ENCODE results near the gene CSPG5.

Gene CSPG5

GRCh38 chr3:47540281-47540680 is 38.4 kb downstream of the CSPG5 start:
- DNase-seq (ENCODE audit: insufficient read length, low spot score), result no peak
- no peak for FAIRE-seq
- TF ChIP-seq POLR2A (IDR thresholded peaks at IDR 0.05; ENCODE audit: low read depth, low read length), result no peak

DNA sequence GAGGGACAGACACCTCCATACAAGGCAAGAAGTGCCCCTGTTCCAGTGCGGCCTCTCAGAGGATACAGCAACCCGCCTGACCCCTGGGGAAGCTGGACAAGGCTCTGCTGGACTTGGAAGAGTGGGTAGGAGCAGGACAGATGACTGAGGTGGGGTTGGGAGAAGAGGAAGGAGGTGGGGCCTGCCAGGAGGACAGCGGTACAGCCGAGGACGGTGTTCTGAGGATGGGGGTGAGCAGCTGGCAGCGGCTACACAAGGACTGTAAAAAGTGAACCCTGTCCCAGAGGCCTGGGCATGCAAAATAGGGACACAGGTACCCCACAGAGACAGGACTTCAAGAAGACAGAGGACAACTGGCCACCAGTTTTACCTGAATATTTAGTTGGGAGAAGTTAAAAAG is 41.7 kb downstream of the CSPG5 start:
- FAIRE-seq, result no peak
- no peak for TF ChIP-seq POLR2A (IDR thresholded peaks at IDR 0.05; ENCODE audit: low read depth, low read length)

GRCh38 chr3:47536221-47536891 is 42.3 kb downstream of the CSPG5 start:
- TF ChIP-seq POLR2A (IDR thresholded peaks at IDR 0.05; ENCODE audit: low read depth, low read length), result no peak
- no peak for FAIRE-seq
- no peak for DNase-seq (ENCODE audit: insufficient read length, low spot score)

More for the DNA sequence above, 41.7 kb downstream of the CSPG5 start:
- no peak for DNase-seq (ENCODE audit: insufficient read length, low spot score)

GRCh38 chr3:47533996-47534454 is 44.6 kb downstream of the CSPG5 start:
- DNase-seq (ENCODE audit: insufficient read length, low spot score) (no peak), FAIRE-seq (no peak)
- no peak for TF ChIP-seq POLR2A (IDR thresholded peaks at IDR 0.05; ENCODE audit: low read depth, low read length)

- TF ChIP-seq POLR2A (IDR thresholded peaks at IDR 0.05; ENCODE audit: low read depth, low read length), result no peak
- FAIRE-seq (no peak), DNase-seq (ENCODE audit: insufficient read length, low spot score) (no peak)
Measured at GRCh38 chr3:47533481-47533880, 45.2 kb downstream of the CSPG5 start.

DNA sequence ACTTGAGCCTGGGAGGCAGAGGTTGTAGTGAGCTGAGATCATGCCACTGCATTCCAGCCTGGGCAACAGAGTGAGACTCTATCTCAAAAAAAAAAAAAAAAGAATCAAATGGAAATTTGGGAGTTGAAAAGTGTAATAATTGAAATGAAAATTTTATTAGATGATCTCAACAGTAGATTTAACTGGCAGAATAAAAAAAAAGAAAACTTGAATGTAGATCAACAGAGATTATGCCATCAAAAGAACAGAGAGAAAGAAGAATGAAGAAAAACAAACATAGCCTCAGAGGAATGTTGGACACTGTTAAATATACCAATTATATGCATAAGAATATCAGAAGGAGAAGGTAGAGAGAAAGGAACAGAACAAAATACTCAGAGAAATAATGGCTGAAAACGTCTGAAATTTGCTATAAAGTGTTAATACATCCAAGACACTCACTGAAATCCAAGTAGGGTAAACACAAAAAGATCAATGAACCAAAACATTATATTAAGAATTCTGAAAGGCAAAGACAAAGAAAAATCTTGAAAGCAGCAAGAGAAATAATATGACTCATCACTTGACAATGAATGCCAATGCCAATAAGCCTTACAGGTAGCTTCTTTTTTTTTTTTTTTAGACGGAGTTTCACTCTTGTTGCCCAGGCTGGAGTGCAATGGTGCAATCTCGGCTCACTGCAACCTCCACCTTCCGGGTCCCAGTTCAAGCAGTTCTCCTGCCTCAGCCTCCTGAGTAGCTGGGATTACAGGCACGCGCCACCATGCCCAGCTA is 50.5 kb downstream of the CSPG5 start:
- DNase-seq (ENCODE audit: insufficient read length, low spot score), result no peak
- FAIRE-seq, result no peak
- TF ChIP-seq POLR2A (IDR thresholded peaks at IDR 0.05; ENCODE audit: low read depth, low read length), result no peak

DNA sequence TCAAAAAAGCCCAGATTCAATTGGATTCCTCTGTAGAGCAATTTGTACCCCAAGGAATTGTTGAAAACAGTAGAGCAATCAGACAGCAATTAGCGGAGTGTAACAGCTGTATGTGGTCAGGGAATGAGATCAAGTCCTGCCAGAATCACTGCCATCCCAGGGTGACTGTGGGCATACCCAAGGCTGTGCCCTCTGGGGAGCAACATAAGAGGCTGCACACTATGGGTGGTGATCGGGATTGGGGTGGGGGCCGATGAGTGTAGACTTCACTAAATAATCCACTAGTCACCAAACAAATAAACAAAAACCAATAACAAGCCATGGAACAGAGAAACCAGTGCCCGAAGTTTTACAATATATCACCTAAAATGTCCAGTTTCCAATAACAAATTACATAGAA is 53.0 kb downstream of the CSPG5 start:
- no peak for TF ChIP-seq POLR2A (IDR thresholded peaks at IDR 0.05; ENCODE audit: low read depth, low read length)
- DNase-seq (ENCODE audit: insufficient read length, low spot score) (no peak), FAIRE-seq (no peak)

DNA sequence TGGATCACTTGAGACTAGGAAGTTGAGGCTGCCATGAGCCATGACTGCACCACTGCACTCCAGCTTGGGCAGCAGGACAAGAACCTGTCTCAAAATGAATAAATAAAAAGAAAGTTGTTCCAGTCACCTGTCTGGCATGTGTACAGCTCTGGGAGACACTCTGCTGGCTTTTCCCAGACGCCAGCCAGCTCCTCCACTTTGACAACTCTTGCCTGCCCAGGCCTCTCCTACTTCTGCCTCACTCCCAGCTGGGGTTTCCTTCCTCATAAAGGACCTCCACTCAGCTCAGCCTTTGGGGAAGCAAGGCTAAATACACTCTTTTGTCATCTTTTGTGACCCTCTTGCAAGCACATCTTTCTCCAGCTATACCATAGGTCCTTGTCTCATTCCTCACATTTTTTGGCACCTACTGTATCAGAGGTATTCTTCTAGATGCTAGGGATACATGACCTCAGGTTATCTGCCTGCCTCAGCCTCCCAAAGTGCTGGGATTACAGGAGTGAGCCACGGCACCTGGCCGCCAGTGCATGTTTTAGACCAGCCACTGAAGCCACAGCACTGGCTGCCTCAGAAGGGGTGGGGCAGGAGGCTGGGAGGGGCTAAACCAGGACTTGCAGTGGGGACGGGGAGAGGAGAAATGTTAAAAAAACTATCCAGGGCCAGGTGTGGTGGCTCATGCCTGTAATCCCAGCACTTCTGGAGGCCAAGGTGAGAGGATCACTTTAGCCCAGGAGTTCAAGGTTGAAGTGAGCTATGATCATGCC is 55.2 kb downstream of the CSPG5 start:
- TF ChIP-seq POLR2A (IDR thresholded peaks at IDR 0.05; ENCODE audit: low read depth, low read length), result no peak
- FAIRE-seq (no peak), DNase-seq (ENCODE audit: insufficient read length, low spot score) (no peak)

GRCh38 chr3:47522082-47522987 is 56.3 kb downstream of the CSPG5 start:
- FAIRE-seq, result peak; percentile 48
- TF ChIP-seq POLR2A (IDR thresholded peaks at IDR 0.05; ENCODE audit: low read depth, low read length), result no peak

DNA sequence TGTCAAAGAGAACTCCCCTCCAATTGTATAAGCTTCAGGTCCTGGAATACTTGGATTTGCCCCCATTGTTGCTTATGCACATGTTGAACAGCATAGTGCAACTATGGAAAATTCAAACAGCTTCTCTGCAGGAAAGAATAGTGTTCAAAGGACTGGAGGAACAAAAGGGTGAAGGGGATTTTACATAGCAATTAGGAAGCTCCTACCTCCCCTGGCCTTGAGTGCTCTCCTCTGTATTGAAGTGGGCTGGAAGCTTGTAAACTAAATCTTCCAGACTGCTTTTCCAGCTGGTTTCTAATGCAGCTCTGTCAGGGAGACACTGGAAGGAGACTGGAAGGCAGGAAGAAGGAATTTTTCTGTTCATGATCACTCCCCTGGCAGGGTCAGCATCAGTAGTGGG is 57.9 kb downstream of the CSPG5 start:
- FAIRE-seq, result no peak
- no peak for TF ChIP-seq POLR2A (IDR thresholded peaks at IDR 0.05; ENCODE audit: low read depth, low read length)
- no peak for DNase-seq (ENCODE audit: insufficient read length, low spot score)

More at GRCh38 chr3:47522082-47522987, 56.3 kb downstream of the CSPG5 start:
- DNase-seq (ENCODE audit: insufficient read length, low spot score), result peak; percentile 73

GRCh38 chr3:47517937-47518336 is 60.7 kb downstream of the CSPG5 start:
- no peak for TF ChIP-seq POLR2A (IDR thresholded peaks at IDR 0.05; ENCODE audit: low read depth, low read length)
- DNase-seq (ENCODE audit: insufficient read length, low spot score) (no peak), FAIRE-seq (no peak)

DNA sequence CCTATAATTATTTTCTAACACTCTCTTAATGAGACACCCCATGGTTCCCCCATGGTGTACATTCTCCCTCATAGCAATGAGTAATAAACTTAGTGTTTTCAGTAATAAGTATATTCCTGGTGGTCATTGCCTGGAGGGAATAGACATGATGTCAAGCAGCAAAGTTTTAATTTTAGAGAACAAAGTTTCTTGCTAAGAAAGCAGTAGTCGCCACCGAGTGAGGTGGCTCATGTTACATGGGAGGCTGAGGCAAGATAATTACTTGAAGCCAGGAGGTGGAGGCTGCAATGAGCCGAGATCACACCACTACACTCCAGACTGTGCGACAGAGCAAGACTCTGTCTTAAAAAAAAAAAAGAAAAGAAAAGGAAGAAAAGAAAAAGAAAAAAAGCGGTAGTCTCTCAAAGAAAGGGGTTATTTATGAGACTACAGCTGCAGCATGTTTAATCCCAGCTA is 62.8 kb downstream of the CSPG5 start:
- no peak for DNase-seq (ENCODE audit: insufficient read length, low spot score)
- no peak for FAIRE-seq
- TF ChIP-seq POLR2A (IDR thresholded peaks at IDR 0.05; ENCODE audit: low read depth, low read length), result no peak

- FAIRE-seq (no peak), DNase-seq (ENCODE audit: insufficient read length, low spot score) (no peak)
- no peak for TF ChIP-seq POLR2A (IDR thresholded peaks at IDR 0.05; ENCODE audit: low read depth, low read length)
Measured at GRCh38 chr3:47515100-47515499, 63.6 kb downstream of the CSPG5 start.

Measured in H54 (cell line).